MM.1S (cell line): ENCODE data around the gene COBLL1.

Experiments
- DNase-seq: peaks from one replicate; pipeline ENCODE4 v3.0.0-alpha.2; 2015
- H2AFZ ChIP-seq: fragments of 300-600 bp; sonication (generic); 2 replicates; pipeline ENCODE4 v1.6.0; 2016; ENCODE audit warnings: antibody characterized with exemption, low read length
- H3F3A ChIP-seq: fragments of 300-600 bp; sonication (generic); 2 replicates; pipeline ENCODE4 v1.6.1; 2016; ENCODE audit warnings: mild to moderate bottlenecking, antibody characterized with exemption, low read length, moderate library complexity, mixed read lengths; ENCODE audit not compliant: insufficient read depth
- H3K27ac ChIP-seq: fragments of 300-600 bp; sonication (generic); 2 replicates; pipeline ENCODE4 v1.5.1; 2016; ENCODE audit warnings: mild to moderate bottlenecking, low read length
- H3K27me3 ChIP-seq: fragments of 300-600 bp; sonication (generic); replicated peaks from 2 replicates; pipeline ENCODE4 v1.6.0; 2016; ENCODE audit warnings: low read length; ENCODE audit not compliant: insufficient read depth
- H3K36me3 ChIP-seq: fragments of 300-600 bp; sonication (generic); replicated peaks from 2 replicates; pipeline ENCODE4 v1.6.1; 2016; ENCODE audit warnings: mild to moderate bottlenecking, low read length, mixed read lengths; ENCODE audit not compliant: insufficient read depth
- H3K4me1 ChIP-seq: fragments of 300-600 bp; sonication (generic); 2 replicates; pipeline ENCODE4 v1.6.1; 2016; ENCODE audit warnings: low read length, mixed read lengths
- H3K4me2 ChIP-seq: fragments of 300-600 bp; sonication (generic); 2 replicates; pipeline ENCODE4 v1.6.0; 2016; ENCODE audit warnings: low read depth, low read length
- H3K4me3 ChIP-seq: fragments of 300-600 bp; sonication (generic); 2 replicates; pipeline ENCODE4 v1.5.1; 2016; ENCODE audit warnings: low read length, mixed read lengths
- H3K79me2 ChIP-seq: fragments of 300-600 bp; sonication (generic); 2 replicates; pipeline ENCODE4 v1.6.1; 2016; ENCODE audit warnings: mixed run types, low read length, mixed read lengths
- H3K9ac ChIP-seq: fragments of 300-600 bp; sonication (generic); 2 replicates; pipeline ENCODE4 v1.6.1; 2016; ENCODE audit warnings: low read length, mixed read lengths
- H3K9me2 ChIP-seq: fragments of 300-600 bp; sonication (generic); replicated peaks from 2 replicates; pipeline ENCODE4 v1.6.1; 2016; ENCODE audit warnings: mild to moderate bottlenecking, low read length, mixed read lengths; ENCODE audit not compliant: insufficient read depth
- H3K9me3 ChIP-seq: fragments of 300-600 bp; sonication (generic); replicated peaks from 2 replicates; pipeline ENCODE4 v1.6.1; 2016; ENCODE audit warnings: mild to moderate bottlenecking, low read length, mixed read lengths; ENCODE audit not compliant: insufficient read depth
- H4K20me1 ChIP-seq: fragments of 300-600 bp; sonication (generic); 2 replicates; pipeline ENCODE4 v1.6.1; 2016; ENCODE audit warnings: mild to moderate bottlenecking, low read length, moderate library complexity, mixed read lengths; ENCODE audit not compliant: insufficient read depth
- EZH2 ChIP-seq: fragments of 300-600 bp; sonication (generic); optimal IDR thresholded peaks from 2 replicates; pipeline ENCODE3; 2017; ENCODE audit warnings: low read depth, mild to moderate bottlenecking, antibody characterized with exemption, low read length, mixed read lengths
- EZH2phosphoT487 ChIP-seq: fragments of 300-600 bp; sonication (generic); IDR thresholded peaks from 2 replicates; pipeline ENCODE4 v1.6.1; 2018; ENCODE audit warnings: antibody characterized with exemption, low read length
- TF ChIP-seq, protein P1 (sequence below): fragments of 300-600 bp; sonication (generic); IDR thresholded peaks from 2 replicates; pipeline ENCODE4 v1.5.1; 2016; ENCODE audit warnings: antibody characterized with exemption, low read length, mixed read lengths

COBLL1 gene

DNA sequence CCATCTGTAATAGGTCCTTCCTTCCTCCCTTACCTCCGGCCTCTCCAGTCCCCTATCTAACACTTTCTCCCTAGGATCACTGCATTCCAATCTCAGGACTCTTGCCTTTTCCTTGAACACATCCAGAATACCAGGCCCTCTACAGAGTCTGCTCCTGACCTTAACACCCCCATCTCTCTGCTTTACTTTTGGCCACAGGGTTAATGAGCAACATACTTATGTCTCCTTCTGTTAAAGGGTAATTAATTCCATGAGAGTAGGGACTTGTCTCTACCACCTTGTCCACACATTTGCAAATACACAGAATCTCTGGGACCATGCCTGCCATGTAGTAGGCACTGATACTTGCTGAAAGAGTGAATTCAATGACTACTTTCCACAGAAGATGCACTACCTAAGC lies 94.9 kb downstream of the COBLL1 start:
- Histone ChIP-seq H3K27ac (no peak overlapping the region), H2AFZ (no peak overlapping the region), H3K4me1 (no peaks in the 10 kb centered on the region), H3F3A (no peaks in the 10 kb centered on the region), H3K4me3 (no peak overlapping the region), H3K9me2 (no peaks in the 10 kb centered on the region), H3K79me2 (peaks cover 5% of the 10 kb centered on the region; the same call in 1 of the 2 replicates), H3K4me2 (no peak overlapping the region), H4K20me1 (no peaks in the 10 kb centered on the region), H3K27me3 (no peaks in the 10 kb centered on the region), H3K9ac (no peak overlapping the region), H3K9me3 (no peaks in the 10 kb centered on the region), H3K36me3 (no peaks in the 10 kb centered on the region)
- no peak for DNase-seq
- TF ChIP-seq, protein P1, sequence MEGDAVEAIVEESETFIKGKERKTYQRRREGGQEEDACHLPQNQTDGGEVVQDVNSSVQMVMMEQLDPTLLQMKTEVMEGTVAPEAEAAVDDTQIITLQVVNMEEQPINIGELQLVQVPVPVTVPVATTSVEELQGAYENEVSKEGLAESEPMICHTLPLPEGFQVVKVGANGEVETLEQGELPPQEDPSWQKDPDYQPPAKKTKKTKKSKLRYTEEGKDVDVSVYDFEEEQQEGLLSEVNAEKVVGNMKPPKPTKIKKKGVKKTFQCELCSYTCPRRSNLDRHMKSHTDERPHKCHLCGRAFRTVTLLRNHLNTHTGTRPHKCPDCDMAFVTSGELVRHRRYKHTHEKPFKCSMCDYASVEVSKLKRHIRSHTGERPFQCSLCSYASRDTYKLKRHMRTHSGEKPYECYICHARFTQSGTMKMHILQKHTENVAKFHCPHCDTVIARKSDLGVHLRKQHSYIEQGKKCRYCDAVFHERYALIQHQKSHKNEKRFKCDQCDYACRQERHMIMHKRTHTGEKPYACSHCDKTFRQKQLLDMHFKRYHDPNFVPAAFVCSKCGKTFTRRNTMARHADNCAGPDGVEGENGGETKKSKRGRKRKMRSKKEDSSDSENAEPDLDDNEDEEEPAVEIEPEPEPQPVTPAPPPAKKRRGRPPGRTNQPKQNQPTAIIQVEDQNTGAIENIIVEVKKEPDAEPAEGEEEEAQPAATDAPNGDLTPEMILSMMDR, result no peak
- TF ChIP-seq EZH2phosphoT487 (no peak), EZH2 (no peak)

DNA sequence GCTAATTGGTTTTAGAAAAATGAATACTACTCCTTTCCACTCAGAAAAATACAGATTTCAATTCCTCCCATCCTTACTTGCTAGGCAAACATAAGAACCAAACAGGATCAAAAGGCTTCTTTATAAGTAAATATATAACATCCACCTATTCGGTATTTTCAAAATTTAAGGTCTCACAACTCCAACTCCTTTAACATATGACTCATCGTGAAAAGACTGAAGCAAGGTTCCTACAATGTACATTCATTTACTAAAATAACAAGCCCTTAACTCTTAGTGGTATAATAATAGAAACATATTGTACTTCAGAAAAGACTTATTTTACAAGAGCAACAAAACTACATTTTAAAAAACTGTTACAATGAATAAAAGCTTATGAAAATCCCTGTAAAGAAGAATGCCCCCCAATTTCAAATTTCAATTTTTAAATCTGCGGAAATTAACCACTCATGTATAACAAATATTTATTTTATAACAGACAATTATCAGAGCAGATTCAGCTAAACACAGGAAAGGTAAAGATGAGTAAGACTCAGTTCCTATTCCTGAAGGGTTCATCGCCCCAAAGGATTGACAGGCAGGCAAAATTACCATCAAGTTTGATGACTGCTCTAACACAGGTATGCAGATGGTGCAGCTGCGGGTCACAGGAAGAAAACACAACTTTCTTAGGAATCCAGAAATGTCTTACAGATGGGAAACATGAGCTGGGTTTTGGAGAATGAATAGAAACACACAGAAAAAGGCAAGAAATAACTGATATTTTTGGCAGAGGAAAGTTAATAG lies 96.4 kb downstream of the COBLL1 start:
- H3K36me3 ChIP-seq, result no peaks in the 10 kb centered on the region
- no peak overlapping the region for H2AFZ ChIP-seq
- no peaks in the 10 kb centered on the region for H4K20me1 ChIP-seq
- TF ChIP-seq EZH2phosphoT487 (no peak), EZH2 (no peak)
- TF ChIP-seq, protein P1, result no peak
- no peaks in the 10 kb centered on the region for H3K9me2 ChIP-seq
- no peak for DNase-seq
- H3F3A ChIP-seq, result no peaks in the 10 kb centered on the region
- no peak overlapping the region for H3K4me2 ChIP-seq
- H3K4me1 ChIP-seq, result no peaks in the 10 kb centered on the region
- no peak overlapping the region for H3K9ac ChIP-seq
- no peak overlapping the region for H3K4me3 ChIP-seq
- H3K27ac ChIP-seq, result no peak overlapping the region
- no peaks in the 10 kb centered on the region for H3K9me3 ChIP-seq
- no peaks in the 10 kb centered on the region for H3K27me3 ChIP-seq
- no peaks in the 10 kb centered on the region; the same call in 1 of the 2 replicates for H3K79me2 ChIP-seq

DNA sequence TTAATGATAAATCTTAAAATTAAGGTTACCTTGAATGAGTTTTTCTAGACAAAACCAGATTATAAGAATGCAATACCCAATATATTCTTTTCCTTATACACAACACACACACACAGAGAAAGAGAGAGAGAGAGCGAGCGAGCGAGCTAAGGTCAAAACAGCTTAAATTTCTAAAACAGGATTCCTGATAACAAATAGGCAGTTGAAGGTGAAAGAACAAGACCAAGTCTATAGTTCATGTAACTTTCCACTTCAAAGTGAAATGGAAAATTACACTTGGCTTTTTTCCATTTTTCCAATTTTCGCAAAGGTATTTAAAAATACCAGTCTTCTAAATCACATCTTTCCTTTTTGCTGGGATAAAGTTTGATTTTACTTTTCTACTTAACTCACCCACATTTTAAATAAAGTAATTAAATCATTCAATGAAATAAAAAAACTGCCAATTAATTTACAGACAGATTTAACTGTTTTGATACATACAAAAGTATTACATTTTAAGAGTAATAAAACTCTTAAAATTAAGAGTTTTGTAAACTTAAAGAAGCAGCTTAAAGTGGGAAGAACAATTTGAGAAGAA lies 98.8 kb downstream of the COBLL1 start:
- no peaks in the 10 kb centered on the region for H4K20me1 ChIP-seq

More for the DNA sequence above, 98.8 kb downstream of the COBLL1 start:
- no peak for TF ChIP-seq EZH2
- TF ChIP-seq, protein P1, result no peak
- TF ChIP-seq EZH2phosphoT487, result no peak
- H3K4me1 ChIP-seq, result peaks cover 5% of the 10 kb centered on the region; the same call in 1 of the 2 replicates
- no peak for DNase-seq
- H2AFZ ChIP-seq, result no peak overlapping the region
- no peaks in the 10 kb centered on the region; the same call in 1 of the 2 replicates for H3K79me2 ChIP-seq
- no peaks in the 10 kb centered on the region for H3F3A ChIP-seq
- H3K27me3 ChIP-seq, result no peaks in the 10 kb centered on the region
- no peak overlapping the region for H3K27ac ChIP-seq
- no peaks in the 10 kb centered on the region for H3K9me2 ChIP-seq
- H3K4me3 ChIP-seq, result no peak overlapping the region
- H3K9me3 ChIP-seq, result no peaks in the 10 kb centered on the region
- no peak overlapping the region for H3K9ac ChIP-seq
- no peak overlapping the region for H3K4me2 ChIP-seq
- H3K36me3 ChIP-seq, result no peaks in the 10 kb centered on the region
